Colonic mucosa (tissue), 4 donors: Measurements from ENCODE around the gene HTR1D. TPM values are rescaled to one million over a fixed set of nuclear protein-coding genes. Genes with fewer than 3 reads are reported as not detected.

Experiments
- DNase-seq: peaks from one replicate; pipeline ENCODE4 v3.0.0-alpha.2; 2020
- H3K27ac ChIP-seq: fragments of 200-600 bp; one replicate; pipeline ENCODE4 v1.8.0; 2021
- H3K27me3 ChIP-seq: fragments of 200-600 bp; one replicate; pipeline ENCODE4 v1.8.0; 2021
- H3K36me3 ChIP-seq: fragments of 200-600 bp; one replicate; pipeline ENCODE4 v1.8.0; 2021
- H3K4me1 ChIP-seq: fragments of 200-600 bp; one replicate; pipeline ENCODE4 v1.8.0; 2021; ENCODE audit warnings: mild to moderate bottlenecking
- H3K4me3 ChIP-seq: fragments of 200-600 bp; one replicate; pipeline ENCODE4 v1.8.0; 2021
- H3K9ac ChIP-seq, 2 donors: one replicate each; pipeline ENCODE4 v1.7.0; 2013; ENCODE audit warnings: control low read depth in 2 of 2, low read depth in 2 of 2, low read length in 2 of 2
- H3K9me3 ChIP-seq: fragments of 200-600 bp; one replicate; pipeline ENCODE4 v1.8.0; 2021
- intact Hi-C: fragments of 100-400 bp; cut with DNase I; formaldehyde crosslinking; loops from one replicate; pipeline ENCODE4 v1.14.1; 2022
- total RNA-seq, 2 donors: library from RNA; stranded (reverse); fragmentation: NEBNext Ultra II Directional in 1 of 2; extraction: Animal tissue kit (Norgen Biotek cat#: 25700) in 1 of 2; gene quantifications; one replicate each; pipeline ENCODE4 v1.2.1, GENCODE V29; 2021
- TF ChIP-seq, protein P1 (sequence below): fragments of 200-600 bp; IDR thresholded peaks from one replicate; pipeline ENCODE4 v1.8.0; 2022; ENCODE audit warnings: antibody characterized with exemption, mild to moderate bottlenecking
- donor health status: healthy.
- donor health status: DM: no; HTN: no; CAD: no.
- donor health status: DM: no; HTN: no; CAD: no.

Gene HTR1D
- total RNA-seq, 2 donors from 2014 or later = 0.27 to 0.42 TPM

DNA sequence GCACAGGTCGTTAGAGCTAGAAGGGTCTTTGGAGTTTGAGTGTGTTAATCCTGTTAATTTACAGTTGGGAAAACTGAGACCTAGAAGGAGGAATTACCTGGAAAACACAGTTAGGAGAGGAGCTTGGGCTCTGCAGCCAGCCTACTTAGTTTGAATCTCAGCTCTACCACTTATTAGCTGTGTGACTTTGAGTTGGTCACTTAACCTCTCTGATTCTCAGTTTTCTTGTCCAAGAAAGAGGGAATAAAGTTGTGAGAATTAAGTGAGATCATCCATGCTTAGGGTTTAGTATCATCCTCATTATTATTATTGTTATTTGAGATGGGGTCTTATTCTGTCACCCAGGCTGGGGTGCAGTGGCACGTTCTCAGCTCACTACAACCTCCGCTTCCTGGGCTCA lies 5.4 kb upstream of the HTR1D start:
- intact Hi-C loops = no loop called here
- Histone ChIP-seq H3K27me3 (peaks cover 5% of the 10 kb centered on the region), H3K9me3 (no peaks in the 10 kb centered on the region), H3K36me3 (no peaks in the 10 kb centered on the region), H3K4me1 (no peaks in the 10 kb centered on the region), H3K27ac (no peak overlapping the region), H3K9ac (no peak overlapping the region), H3K4me3 (no peak overlapping the region)
- TF ChIP-seq, protein P1, sequence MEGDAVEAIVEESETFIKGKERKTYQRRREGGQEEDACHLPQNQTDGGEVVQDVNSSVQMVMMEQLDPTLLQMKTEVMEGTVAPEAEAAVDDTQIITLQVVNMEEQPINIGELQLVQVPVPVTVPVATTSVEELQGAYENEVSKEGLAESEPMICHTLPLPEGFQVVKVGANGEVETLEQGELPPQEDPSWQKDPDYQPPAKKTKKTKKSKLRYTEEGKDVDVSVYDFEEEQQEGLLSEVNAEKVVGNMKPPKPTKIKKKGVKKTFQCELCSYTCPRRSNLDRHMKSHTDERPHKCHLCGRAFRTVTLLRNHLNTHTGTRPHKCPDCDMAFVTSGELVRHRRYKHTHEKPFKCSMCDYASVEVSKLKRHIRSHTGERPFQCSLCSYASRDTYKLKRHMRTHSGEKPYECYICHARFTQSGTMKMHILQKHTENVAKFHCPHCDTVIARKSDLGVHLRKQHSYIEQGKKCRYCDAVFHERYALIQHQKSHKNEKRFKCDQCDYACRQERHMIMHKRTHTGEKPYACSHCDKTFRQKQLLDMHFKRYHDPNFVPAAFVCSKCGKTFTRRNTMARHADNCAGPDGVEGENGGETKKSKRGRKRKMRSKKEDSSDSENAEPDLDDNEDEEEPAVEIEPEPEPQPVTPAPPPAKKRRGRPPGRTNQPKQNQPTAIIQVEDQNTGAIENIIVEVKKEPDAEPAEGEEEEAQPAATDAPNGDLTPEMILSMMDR = no peak
- DNase-seq = no peak

DNA sequence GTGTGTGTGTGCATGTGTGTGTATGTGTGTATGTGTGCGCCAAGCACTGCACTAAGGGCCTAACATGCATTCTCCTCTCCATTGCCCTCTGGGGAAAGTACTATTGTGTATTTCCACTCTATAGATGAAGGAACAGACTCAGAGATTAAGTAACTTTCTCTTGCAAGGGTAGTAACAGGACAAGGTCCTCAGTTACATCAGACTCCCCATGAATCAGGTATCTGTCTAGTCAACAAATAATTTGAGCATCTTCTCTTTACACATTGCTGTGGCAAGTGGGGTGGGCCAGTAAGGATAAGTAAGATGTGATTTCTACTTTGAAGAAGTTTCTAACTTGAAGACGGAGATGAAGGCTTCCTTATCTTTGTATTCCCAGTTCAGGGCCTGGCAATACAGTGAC lies 5.0 kb upstream of the HTR1D start:
- DNase-seq = no peak
- no peaks in the 10 kb centered on the region for H3K4me1 ChIP-seq
- no peaks in the 10 kb centered on the region for H3K9me3 ChIP-seq
- peaks cover 9% of the 10 kb centered on the region for H3K27me3 ChIP-seq
- no peak overlapping the region for H3K27ac ChIP-seq
- H3K4me3 ChIP-seq = no peak overlapping the region
- no peak overlapping the region for H3K9ac ChIP-seq
- H3K36me3 ChIP-seq = no peaks in the 10 kb centered on the region
- TF ChIP-seq, protein P1 = no peak
- intact Hi-C loops = no loop called here

DNA sequence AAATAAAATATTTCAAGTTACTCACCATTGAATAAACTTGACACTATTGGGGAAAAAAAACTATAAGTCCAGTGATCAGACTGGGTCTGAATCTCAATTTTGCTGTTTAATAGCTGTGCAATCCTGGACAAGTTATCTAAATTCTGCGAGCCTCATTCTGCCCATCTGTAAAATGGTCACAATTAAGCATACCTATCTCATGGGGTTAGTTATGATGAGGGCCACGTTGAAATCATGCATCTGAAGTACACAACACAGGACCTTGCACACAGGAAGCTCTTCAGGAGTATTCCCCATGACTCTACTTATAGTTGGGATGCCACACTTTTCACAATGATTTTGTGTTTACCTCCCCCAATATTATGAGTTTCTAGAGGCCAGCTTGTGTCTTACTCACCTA lies 3.8 kb upstream of the HTR1D start:
- Histone ChIP-seq H3K9ac (no peak overlapping the region), H3K27me3 (peaks cover 21% of the 10 kb centered on the region), H3K27ac (no peak overlapping the region), H3K4me1 (no peaks in the 10 kb centered on the region), H3K36me3 (no peaks in the 10 kb centered on the region), H3K4me3 (no peak overlapping the region), H3K9me3 (no peaks in the 10 kb centered on the region)
- no peak for DNase-seq
- TF ChIP-seq, protein P1 = no peak
- intact Hi-C loops = no loop called here

DNA sequence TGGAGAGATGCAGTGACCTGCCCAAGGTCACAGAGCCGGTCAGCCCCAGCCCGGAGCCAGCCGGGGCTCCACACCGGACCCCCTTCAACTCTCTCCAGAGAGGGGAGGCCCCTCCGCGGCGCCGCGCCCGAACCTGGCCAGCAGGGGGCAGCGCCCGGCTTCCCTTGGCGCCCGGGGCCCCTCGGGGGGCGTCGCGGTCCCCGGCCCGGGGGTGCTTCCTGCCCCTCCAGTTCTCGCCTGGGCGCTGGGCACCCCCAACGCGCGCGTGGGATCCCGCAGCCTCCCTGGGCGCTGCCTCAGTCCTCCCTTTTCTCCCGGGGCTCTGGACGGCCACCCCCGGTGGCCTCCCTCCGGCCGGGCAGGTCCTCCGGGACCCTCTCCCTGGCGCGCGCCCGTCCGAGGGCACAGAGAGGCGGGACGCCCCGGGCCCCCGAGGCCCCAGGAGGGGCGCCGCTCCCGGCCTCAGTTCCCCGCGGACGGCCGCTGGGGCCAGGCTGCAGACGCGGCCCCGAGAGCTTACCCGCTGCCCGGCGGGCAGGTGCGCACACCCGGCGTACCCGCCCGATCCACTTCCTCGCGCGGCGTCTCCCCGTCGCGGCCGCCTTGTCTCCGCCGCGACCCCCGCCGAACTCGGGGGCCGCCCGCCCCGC lies 406 bp downstream of the HTR1D start:
- H3K4me1 ChIP-seq = no peaks in the 10 kb centered on the region
- intact Hi-C loops = loop anchor here (5.0 kb wide), 1 partner anchor 60 kb away; no protein-coding TSS in a partner anchor
- H3K9me3 ChIP-seq = no peaks in the 10 kb centered on the region
- peak overlapping the region in 1 of 2 donors; percentile 12 for H3K9ac ChIP-seq
- H3K36me3 ChIP-seq = no peaks in the 10 kb centered on the region
- peak overlapping the region; percentile 51 for H3K4me3 ChIP-seq
- peak; percentile 34 for DNase-seq
- H3K27me3 ChIP-seq = peaks cover 21% of the 10 kb centered on the region
- no peak overlapping the region for H3K27ac ChIP-seq
- TF ChIP-seq, protein P1 = peak; percentile 80

DNA sequence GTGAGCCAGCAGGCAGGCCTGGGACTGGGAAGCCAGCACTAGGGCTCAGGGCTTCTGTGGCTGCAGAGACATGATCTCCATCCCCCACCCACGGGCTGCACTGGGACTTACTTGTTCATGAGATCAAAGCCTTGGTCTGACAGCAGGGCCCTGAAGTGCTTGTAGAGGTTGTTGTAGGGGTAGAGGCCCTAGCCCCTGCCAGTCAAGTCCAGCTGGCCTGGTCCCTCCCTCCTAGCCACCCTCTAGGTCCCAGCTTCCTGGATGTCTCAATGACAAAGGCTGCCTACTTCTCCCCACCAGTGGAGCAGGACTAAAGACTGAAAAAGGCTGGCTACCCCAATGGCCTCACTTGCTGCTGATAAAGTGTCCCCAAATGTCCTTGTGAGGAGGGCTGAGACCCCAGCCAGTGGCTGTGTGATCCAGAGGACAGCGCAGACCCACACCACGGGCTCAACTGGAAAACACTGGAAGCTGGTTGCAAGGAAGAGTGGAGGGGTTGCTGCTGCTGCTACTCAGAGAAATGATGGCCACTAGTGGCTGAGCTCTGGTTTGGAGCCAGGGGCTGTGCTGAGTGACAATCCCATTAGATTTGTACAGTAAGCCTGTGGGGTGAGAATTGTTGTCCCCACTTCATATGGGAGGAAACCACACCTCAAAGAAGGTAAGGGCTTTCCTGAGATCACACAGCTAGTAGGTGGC lies 1.4 kb downstream of the HTR1D start:
- H3K36me3 ChIP-seq = no peaks in the 10 kb centered on the region
- TF ChIP-seq, protein P1 = no peak
- no peaks in the 10 kb centered on the region for H3K4me1 ChIP-seq
- H3K9ac ChIP-seq = no peak overlapping the region
- no peak overlapping the region for H3K27ac ChIP-seq
- no peak overlapping the region for H3K4me3 ChIP-seq
- peaks cover 21% of the 10 kb centered on the region for H3K27me3 ChIP-seq
- intact Hi-C loops = loop anchor here (5.0 kb wide), 1 partner anchor 61 kb away; no protein-coding TSS in a partner anchor
- no peaks in the 10 kb centered on the region for H3K9me3 ChIP-seq
- DNase-seq = no peak
